NCI-H2029 treated with DMSO at 0.1 percent for 48 hours (cell line): ENCODE measurements around the gene CCDC85C.

Source experiments
- DNase-seq: peaks from one replicate; lab custom pipeline; 2025; lab: John Stamatoyannopoulos, UW

Gene CCDC85C

DNA sequence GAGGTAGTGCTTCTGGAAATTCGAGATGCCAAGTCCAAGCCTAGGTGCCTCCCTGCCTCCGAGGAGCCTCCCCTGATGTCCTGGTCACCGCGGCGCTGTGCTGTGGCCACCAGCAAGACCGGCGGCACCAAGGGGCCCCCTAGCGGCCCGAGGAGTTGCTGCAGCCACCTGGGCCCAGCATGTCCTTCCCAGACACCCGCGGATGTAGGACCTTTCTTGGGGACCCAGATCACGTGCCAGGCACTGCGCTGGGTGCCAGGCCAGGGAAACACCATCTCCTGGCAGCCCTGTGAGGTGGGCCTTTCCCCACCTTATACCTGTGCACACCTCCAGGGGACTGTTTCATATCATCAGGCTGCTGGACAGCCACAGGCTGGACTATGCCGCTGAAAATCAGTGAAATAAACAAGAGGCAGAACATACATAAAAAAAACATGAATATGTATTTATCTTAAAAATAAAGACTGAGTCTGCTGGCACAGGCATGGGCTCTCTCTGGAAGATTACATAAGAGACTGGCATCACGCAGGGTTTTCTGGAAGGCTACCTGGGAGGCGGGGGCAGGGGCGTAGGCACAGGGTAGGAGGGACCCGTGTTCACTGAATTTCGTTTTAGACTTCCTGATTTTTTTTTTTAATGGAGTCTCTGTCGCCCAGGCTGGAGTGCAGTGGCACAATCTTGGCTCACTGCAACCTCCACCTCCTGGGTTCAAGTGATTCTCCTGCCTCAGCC is 25.0 kb upstream of the CCDC85C start:
- peak; percentile 11 for DNase-seq

DNA sequence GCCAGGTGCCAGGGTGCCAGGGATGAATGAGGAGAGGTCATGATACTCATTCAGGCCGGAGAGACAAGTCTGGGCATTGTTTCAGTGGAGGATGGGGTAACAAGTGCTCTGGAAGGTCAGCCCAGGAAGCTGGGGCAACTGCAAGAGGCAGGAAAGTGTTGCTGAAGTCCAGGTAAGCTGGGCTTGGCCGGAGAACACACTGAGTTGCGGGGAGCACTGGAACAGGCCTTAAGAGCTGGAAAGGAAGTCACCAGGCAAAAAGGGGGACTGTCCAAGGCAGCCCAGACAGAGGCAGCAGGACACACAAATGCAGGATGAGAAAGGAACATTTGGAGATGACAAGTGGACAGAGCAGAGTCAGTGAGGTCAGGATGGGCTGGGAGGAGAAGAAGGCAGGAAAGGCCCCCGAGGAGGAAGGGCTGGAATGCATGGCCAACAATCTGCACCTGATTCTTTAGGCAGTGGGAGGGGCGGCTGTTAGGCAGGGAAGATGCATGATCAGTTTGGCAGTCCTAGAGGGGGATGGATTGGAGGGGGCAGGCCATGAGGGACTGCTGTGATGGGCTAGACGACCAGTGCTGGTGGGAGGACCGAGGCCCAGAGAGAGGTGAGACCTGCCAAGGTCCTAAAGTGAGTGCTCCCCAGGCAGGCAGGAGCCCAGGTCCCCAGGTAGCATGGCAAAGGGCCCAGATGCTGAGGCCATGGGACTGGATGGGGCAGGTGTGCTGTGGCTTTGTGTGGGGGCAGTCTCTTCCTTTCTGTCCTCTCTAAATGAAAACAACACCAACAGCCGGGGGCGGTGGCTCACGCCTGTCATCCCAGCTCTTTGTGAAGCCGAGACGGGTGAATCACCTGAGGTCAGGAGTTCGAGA is 23.7 kb upstream of the CCDC85C start:
- no peak for DNase-seq

GRCh38 chr14:99627100-99627499 is 23.1 kb upstream of the CCDC85C start:
- no peak for DNase-seq

DNA sequence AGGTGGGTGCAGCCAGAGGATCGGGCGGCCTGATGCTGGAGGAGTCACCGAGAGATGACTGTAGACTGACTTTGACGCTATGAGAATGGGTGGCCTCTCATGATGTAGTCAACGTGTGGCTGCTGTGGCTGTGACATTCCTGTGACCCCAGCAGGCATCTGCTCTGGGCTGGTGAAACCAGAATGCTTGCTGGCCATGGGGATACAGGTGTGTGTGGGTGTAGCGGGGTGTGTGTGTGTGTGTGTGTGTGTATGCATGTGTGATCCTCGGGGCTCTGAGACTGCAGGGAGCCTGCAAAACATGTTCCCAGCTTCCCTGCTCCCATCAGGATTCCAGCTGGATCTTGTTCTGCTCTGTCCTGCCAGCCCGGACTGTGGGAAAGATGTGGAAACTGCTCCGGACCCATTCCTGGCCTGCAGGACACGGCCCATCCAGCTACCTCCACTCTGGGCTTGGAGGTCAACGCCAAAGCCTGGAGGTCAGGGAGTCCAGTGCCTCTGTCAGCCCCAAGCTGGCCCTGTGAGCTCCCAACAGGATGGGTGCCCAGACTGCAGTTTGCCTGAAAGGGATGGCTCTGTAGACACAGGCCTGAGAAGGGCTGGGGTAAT is 22.1 kb upstream of the CCDC85C start:
- DNase-seq = no peak

GRCh38 chr14:99625476-99625875 is 21.5 kb upstream of the CCDC85C start:
- DNase-seq = no peak

GRCh38 chr14:99624971-99625370 is 21.0 kb upstream of the CCDC85C start:
- DNase-seq = no peak

GRCh38 chr14:99624024-99624423 is 20.0 kb upstream of the CCDC85C start:
- no peak for DNase-seq

- no peak for DNase-seq
Observed at GRCh38 chr14:99621948-99622347, 17.9 kb upstream of the CCDC85C start.

GRCh38 chr14:99619835-99620834 is 16.1 kb upstream of the CCDC85C start:
- DNase-seq = no peak

DNA sequence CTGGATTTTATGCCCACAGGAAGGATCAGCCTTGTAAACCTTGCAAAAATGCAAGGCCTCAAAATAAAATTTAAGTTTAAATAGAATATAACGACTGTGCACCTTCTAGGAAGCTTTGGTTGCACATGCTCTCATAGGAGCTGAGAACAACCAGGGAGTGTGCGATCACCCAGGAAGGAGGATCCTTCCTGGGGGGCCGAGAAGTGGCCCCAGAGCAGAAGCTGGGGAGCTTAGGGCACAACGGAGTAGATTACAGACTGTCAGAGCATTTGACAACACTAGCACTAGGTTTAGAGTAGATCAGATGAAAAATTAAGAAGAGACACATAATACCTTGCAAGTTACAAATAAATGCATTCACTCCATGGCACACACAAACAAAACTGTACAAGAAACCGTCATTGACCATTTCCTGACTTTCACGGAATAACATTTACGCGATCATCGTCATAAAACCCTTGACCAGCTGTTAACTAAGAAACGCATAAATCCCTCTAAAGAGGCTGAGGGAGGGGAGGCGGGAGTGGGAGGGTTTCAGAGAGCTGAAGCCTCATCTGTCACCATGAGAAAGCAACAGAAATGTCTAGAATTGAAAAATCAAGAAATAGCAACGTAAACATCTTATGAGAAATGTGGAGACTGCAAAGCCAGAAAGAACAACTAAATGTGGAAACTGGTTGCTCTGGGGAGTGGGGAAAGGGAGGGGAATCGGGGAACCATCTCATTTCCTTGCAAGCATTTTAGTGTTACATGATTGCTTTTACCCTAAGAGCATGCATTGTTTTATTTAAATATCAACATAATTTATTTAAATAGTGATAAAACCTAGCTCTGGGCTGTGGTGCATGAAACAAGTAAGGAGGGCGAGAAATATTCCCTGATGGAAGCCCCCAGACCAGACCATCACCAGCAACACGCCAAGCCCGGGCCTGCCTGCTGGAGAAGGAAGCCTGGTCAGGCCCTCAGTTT is 13.1 kb upstream of the CCDC85C start:
- no peak for DNase-seq

- DNase-seq = no peak
Observed at GRCh38 chr14:99615497-99616157, 11.6 kb upstream of the CCDC85C start.

GRCh38 chr14:99612738-99613330 is 8.8 kb upstream of the CCDC85C start:
- no peak for DNase-seq

- no peak for DNase-seq
Observed at GRCh38 chr14:99612071-99612737, 8.2 kb upstream of the CCDC85C start.

- DNase-seq = no peak
Observed at GRCh38 chr14:99611646-99612045, 7.6 kb upstream of the CCDC85C start.

DNA sequence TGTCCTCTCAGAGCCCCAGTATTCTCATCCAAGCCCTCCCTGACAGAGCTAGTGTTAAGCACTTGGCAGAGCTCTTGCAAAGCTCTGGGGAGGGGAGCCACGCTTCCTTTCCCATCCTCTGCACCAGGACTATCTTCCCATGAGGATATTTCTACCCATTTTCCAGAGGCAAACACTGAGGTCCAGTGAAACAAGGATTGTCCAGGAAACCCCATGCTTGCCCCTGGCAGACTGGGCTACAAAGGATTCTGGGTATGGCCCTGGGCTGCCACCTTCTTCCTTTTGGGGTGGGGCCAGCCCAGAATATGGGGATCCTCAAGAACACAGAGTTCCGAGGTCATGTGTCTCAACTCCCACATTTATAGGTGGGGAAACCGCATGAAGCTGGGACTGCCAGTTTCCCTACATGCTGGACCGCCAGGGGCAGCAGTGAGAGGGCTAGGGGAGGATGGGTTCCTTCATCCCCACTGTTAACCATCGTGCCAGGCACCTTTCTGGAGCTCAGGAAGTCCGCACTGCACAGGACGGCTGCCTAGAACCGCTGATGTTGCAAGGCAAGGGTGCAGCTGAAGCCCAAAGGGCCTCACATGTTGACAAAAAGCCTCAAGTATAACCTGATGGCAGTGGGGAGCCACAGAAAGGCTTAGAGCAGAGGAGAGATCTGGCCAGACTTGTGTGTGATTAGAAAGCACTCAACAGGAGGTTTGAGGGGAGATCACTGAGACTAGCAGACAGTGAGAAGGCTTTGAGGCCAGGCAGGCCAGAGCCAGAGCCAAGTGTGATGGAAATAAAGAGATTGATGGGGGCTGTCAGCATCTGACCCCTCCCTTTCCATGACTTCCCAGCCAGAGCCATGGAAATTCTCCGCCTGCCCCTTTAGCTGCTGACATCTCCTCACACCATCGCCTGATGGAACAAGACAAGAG is 5.5 kb upstream of the CCDC85C start:
- DNase-seq = no peak

GRCh38 chr14:99608591-99608990 is 4.6 kb upstream of the CCDC85C start:
- DNase-seq = no peak

GRCh38 chr14:99606359-99606758 is 2.4 kb upstream of the CCDC85C start:
- DNase-seq = no peak
